ENCODE results near the gene ZNF169.
"Not testable (repeated sequence)": the region's sequence is repeated elsewhere in the genome, so short reads cannot be mapped to it uniquely, and the experiment has no call there.

Gene ZNF169

DNA sequence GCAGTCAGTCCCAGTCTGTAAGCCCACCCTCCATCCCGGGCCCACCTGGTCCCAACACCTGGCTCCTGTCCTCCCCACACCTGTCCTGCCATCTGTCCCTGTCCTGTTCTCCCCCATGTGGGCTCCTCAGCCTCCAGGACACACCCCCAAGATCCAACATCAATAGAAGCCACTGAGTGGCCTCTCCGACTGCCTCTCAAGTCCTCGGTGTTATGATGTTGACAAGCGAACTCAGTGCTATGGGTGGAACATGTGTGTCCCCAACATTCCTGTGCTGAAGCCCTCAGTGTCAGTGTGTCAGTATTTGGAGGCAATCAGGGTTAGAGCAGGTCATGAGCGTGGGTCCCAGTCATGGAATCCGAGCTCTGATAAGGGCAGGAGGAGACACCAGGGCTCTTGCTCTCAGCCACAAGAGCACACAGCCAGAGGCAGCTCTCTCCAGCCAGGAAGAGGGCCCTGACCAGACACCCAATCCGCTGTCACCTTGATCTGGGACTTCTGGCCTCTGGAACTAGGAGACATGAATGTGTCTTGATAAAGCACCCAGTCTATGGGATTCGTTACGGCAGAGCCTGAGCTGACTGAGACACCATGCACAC, 63.3 kb downstream of the ZNF169 start:
- H3K36me3 ChIP-seq (ENCODE audit: control insufficient read depth, insufficient read depth, low read length); H3K27me3 ChIP-seq (ENCODE audit: control insufficient read depth, insufficient read depth, low read length); H3K9ac ChIP-seq (ENCODE audit: low read length); H3K4me1 ChIP-seq (ENCODE audit: control insufficient read depth, insufficient read depth, low read length); H3K9me3 ChIP-seq (ENCODE audit: control insufficient read depth, insufficient read depth, low read depth, low read length); H3K4me3 ChIP-seq (ENCODE audit: low read depth, low read length); H3K27ac ChIP-seq (ENCODE audit: low read depth, low read length): not testable (repeated sequence)

DNA sequence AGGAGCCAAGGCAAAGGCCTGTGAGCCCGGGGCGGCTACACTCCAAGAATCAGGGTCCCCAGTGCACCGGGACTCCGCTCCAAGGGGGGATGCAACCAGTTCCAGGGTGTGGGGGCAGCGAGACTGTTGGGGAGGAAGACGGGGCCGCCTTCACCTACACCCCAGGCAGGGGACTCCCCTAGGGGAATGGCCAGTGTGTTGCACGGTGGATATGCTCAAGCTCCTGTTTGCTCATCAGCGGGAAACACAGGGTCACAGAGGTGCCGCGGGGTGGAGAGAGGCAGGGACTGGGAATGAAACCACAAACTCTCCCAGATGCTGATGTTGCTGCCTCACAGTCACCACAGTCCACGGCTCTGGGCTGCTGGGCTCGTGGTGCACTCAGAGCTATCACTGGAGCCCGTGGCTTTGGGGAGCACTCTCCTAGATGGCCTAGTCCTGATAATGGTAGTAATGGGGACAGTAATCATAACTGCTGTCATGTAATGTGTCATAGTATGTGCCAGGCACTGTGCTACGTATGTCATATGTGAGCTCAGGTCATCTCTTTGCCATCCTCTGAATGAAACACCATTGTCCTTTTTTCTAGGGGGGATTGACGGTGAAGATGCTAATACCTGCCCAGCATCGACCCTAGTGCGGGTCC, 64.2 kb downstream of the ZNF169 start:
- H3K9ac ChIP-seq (ENCODE audit: low read length); H3K4me3 ChIP-seq (ENCODE audit: low read depth, low read length); H3K27ac ChIP-seq (ENCODE audit: low read depth, low read length); H3K36me3 ChIP-seq (ENCODE audit: control insufficient read depth, insufficient read depth, low read length); H3K27me3 ChIP-seq (ENCODE audit: control insufficient read depth, insufficient read depth, low read length); H3K4me1 ChIP-seq (ENCODE audit: control insufficient read depth, insufficient read depth, low read length); H3K9me3 ChIP-seq (ENCODE audit: control insufficient read depth, insufficient read depth, low read depth, low read length): not testable (repeated sequence)

DNA sequence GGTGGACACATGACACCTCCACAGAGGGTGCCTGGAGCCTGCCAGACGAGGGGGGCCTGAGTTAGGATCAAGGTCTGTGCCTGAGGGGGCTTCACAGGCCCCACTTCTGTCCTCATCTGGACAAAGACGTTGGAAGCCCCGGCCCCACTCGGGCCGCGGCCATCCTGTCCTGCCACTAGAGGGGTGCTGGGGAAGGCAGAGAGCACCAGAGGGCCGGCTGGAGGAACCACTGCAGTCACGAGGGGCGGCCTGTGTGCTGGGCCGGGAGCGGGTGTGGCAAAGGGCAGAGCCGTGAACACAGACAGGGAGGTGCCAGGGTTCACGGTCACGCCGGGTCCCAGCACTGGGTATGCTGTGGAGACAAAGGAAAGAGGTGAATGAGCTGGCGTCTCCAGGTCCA, 66.5 kb downstream of the ZNF169 start:
- H3K9me3 ChIP-seq (ENCODE audit: control insufficient read depth, insufficient read depth, low read depth, low read length); H3K9ac ChIP-seq (ENCODE audit: low read length); H3K4me3 ChIP-seq (ENCODE audit: low read depth, low read length); H3K4me1 ChIP-seq (ENCODE audit: control insufficient read depth, insufficient read depth, low read length); H3K27ac ChIP-seq (ENCODE audit: low read depth, low read length); H3K27me3 ChIP-seq (ENCODE audit: control insufficient read depth, insufficient read depth, low read length); H3K36me3 ChIP-seq (ENCODE audit: control insufficient read depth, insufficient read depth, low read length): not testable (repeated sequence)

GRCh38 chr9:94328544-94328943, 69.4 kb downstream of the ZNF169 start, which contains the start of gene NUTM2F:
TSS of gene NUTM2F (minus strand) at chr9:94328644. CDS start at chr9:94328623, 21 bp downstream.
- not testable (repeated sequence) for H3K9me3 ChIP-seq (ENCODE audit: control insufficient read depth, insufficient read depth, low read depth, low read length); H3K27ac ChIP-seq (ENCODE audit: low read depth, low read length); H3K4me1 ChIP-seq (ENCODE audit: control insufficient read depth, insufficient read depth, low read length); H3K4me3 ChIP-seq (ENCODE audit: low read depth, low read length); H3K27me3 ChIP-seq (ENCODE audit: control insufficient read depth, insufficient read depth, low read length); H3K36me3 ChIP-seq (ENCODE audit: control insufficient read depth, insufficient read depth, low read length); H3K9ac ChIP-seq (ENCODE audit: low read length)

- H3K4me1 ChIP-seq (ENCODE audit: control insufficient read depth, insufficient read depth, low read length); H3K36me3 ChIP-seq (ENCODE audit: control insufficient read depth, insufficient read depth, low read length); H3K9me3 ChIP-seq (ENCODE audit: control insufficient read depth, insufficient read depth, low read depth, low read length); H3K9ac ChIP-seq (ENCODE audit: low read length); H3K4me3 ChIP-seq (ENCODE audit: low read depth, low read length); H3K27me3 ChIP-seq (ENCODE audit: control insufficient read depth, insufficient read depth, low read length); H3K27ac ChIP-seq (ENCODE audit: low read depth, low read length): not testable (repeated sequence)
These were observed 77.3 kb downstream of the ZNF169 start for GRCh38 chr9:94336445-94336844.

DNA sequence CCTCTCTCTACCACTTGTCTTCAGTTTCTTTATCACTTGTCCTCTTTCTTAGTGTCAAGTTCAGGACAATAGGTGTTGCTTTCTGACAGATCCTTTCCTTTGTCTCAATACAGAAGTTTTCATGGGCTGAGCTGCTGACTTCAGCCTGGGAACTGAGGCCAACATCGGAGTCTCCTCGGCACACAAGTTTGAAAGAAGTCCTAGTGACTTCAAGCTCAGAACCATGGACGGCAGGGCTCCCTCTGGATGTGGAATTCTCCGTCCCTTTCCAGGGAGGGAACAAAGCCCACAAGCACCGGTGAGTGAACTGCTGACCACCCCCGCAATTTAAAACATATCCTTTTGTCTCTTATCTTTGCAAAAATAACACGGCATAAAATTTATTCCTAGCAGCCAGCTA, 79.6 kb downstream of the ZNF169 start:
- H3K4me3 ChIP-seq (ENCODE audit: low read depth, low read length); H3K9me3 ChIP-seq (ENCODE audit: control insufficient read depth, insufficient read depth, low read depth, low read length); H3K36me3 ChIP-seq (ENCODE audit: control insufficient read depth, insufficient read depth, low read length); H3K27me3 ChIP-seq (ENCODE audit: control insufficient read depth, insufficient read depth, low read length); H3K4me1 ChIP-seq (ENCODE audit: control insufficient read depth, insufficient read depth, low read length); H3K9ac ChIP-seq (ENCODE audit: low read length); H3K27ac ChIP-seq (ENCODE audit: low read depth, low read length): not testable (repeated sequence)

DNA sequence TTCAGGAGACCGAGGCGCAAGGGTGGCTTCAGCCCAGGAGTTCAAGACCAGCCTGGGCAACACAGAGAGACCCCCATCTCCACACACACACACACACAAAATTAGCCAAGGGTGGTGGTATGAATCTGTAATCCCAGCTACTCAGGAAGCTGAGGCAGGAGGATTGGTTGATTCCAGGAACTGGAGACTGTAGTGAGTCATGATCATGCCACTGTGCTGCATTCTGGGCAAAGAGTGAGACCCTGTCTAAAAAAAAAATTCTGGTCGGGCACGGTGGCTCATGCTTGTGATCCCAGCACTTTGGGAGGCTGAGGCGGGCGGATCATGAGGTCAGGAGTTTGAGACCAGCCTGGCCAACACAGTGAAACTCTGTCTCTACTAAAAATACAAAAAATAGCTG, 80.6 kb downstream of the ZNF169 start:
- H3K36me3 ChIP-seq (ENCODE audit: control insufficient read depth, insufficient read depth, low read length); H3K27me3 ChIP-seq (ENCODE audit: control insufficient read depth, insufficient read depth, low read length); H3K9ac ChIP-seq (ENCODE audit: low read length); H3K9me3 ChIP-seq (ENCODE audit: control insufficient read depth, insufficient read depth, low read depth, low read length); H3K4me1 ChIP-seq (ENCODE audit: control insufficient read depth, insufficient read depth, low read length); H3K4me3 ChIP-seq (ENCODE audit: low read depth, low read length); H3K27ac ChIP-seq (ENCODE audit: low read depth, low read length): not testable (repeated sequence)

DNA sequence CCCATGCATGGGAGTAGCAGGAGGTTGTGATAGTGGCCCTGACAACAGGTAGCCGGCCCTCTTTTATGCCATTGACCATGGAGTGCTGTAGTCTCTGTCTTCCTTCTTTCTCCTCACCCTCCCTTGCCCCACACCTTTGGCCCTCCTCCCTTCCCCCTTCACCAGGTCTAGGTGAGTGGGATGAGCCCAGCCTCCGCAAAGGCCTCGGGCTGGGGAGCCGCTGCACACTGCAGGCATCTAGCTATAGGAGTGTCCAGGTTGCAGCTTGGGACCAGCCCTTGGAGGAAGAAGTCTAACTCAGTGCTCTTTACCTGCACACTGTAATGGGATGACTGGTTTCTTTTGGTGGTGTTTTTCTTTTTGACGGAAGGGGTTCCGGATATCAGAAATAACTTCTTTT, 81.7 kb downstream of the ZNF169 start:
- H3K36me3 ChIP-seq (ENCODE audit: control insufficient read depth, insufficient read depth, low read length); H3K9ac ChIP-seq (ENCODE audit: low read length); H3K4me3 ChIP-seq (ENCODE audit: low read depth, low read length); H3K9me3 ChIP-seq (ENCODE audit: control insufficient read depth, insufficient read depth, low read depth, low read length); H3K27ac ChIP-seq (ENCODE audit: low read depth, low read length); H3K4me1 ChIP-seq (ENCODE audit: control insufficient read depth, insufficient read depth, low read length); H3K27me3 ChIP-seq (ENCODE audit: control insufficient read depth, insufficient read depth, low read length): not testable (repeated sequence)

DNA sequence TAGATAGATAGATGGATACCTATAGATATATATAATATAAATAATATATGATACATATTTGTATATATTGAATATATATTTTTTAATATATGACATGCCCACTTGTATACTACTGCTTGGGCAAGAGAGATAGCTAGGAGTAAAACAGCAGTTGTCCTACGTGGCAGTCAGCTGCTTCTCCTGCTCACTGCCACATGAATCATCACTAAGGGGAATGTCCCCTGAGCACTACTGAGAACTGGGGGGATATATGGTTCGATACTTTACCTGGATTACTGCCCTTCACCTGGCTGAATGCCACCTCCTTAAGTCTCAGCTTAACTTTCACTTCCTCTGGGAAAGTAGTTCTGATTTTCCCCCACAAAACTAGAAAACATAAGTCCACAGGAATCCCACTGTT, 82.6 kb downstream of the ZNF169 start:
- not testable (repeated sequence) for H3K9ac ChIP-seq (ENCODE audit: low read length); H3K4me1 ChIP-seq (ENCODE audit: control insufficient read depth, insufficient read depth, low read length); H3K9me3 ChIP-seq (ENCODE audit: control insufficient read depth, insufficient read depth, low read depth, low read length); H3K36me3 ChIP-seq (ENCODE audit: control insufficient read depth, insufficient read depth, low read length); H3K27ac ChIP-seq (ENCODE audit: low read depth, low read length); H3K4me3 ChIP-seq (ENCODE audit: low read depth, low read length); H3K27me3 ChIP-seq (ENCODE audit: control insufficient read depth, insufficient read depth, low read length)

DNA sequence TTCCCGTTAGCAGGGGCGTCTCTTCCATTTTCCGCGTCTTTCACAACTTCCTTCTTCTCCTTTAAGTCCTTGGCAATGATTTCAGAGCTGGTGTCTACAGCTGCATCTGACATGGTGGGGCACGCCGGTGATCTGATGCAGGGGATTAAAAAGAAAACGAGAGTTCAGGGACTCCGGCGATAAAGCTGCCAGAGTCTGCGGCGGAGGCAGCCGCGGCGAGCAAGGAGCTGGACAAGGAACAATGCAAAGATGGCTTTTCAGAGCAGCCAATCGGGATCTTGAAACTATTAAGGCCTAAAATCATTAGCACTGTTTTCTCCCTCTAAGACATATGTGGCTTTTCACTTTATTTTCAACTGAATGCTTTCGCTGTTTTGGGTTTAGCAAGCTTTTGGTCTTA, 88.4 kb downstream of the ZNF169 start:
- not testable (repeated sequence) for H3K9me3 ChIP-seq (ENCODE audit: control insufficient read depth, insufficient read depth, low read depth, low read length); H3K27ac ChIP-seq (ENCODE audit: low read depth, low read length); H3K36me3 ChIP-seq (ENCODE audit: control insufficient read depth, insufficient read depth, low read length); H3K27me3 ChIP-seq (ENCODE audit: control insufficient read depth, insufficient read depth, low read length); H3K4me1 ChIP-seq (ENCODE audit: control insufficient read depth, insufficient read depth, low read length); H3K9ac ChIP-seq (ENCODE audit: low read length); H3K4me3 ChIP-seq (ENCODE audit: low read depth, low read length)

GRCh38 chr9:94348754-94349153, 89.7 kb downstream of the ZNF169 start:
- not testable (repeated sequence) for H3K9ac ChIP-seq (ENCODE audit: low read length); H3K27me3 ChIP-seq (ENCODE audit: control insufficient read depth, insufficient read depth, low read length); H3K9me3 ChIP-seq (ENCODE audit: control insufficient read depth, insufficient read depth, low read depth, low read length); H3K27ac ChIP-seq (ENCODE audit: low read depth, low read length); H3K4me3 ChIP-seq (ENCODE audit: low read depth, low read length); H3K36me3 ChIP-seq (ENCODE audit: control insufficient read depth, insufficient read depth, low read length); H3K4me1 ChIP-seq (ENCODE audit: control insufficient read depth, insufficient read depth, low read length)
